ENCODE data around the gene TINCR.

Gene TINCR

DNA sequence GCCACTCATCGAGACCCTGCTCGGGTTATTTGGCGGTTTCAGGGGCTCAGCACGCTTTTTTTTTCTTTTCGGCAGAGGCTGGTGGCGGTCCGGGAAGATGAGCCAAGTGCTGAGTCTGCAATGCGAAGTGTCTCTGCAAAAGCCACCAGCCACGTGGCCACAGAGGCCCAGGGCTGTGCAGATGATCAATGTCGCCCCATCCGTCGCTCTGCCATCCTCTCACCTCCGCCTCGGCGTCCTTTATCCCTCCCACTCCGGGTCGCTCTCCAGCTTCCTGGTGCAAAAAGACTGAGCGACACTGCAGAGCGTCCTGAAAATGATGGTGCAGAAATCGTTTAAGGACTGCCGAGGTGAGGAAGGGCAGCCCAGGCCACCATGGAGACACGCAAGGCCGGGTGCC lies 55.0 kb downstream of the TINCR start:
- TF ChIP-seq, protein P1, sequence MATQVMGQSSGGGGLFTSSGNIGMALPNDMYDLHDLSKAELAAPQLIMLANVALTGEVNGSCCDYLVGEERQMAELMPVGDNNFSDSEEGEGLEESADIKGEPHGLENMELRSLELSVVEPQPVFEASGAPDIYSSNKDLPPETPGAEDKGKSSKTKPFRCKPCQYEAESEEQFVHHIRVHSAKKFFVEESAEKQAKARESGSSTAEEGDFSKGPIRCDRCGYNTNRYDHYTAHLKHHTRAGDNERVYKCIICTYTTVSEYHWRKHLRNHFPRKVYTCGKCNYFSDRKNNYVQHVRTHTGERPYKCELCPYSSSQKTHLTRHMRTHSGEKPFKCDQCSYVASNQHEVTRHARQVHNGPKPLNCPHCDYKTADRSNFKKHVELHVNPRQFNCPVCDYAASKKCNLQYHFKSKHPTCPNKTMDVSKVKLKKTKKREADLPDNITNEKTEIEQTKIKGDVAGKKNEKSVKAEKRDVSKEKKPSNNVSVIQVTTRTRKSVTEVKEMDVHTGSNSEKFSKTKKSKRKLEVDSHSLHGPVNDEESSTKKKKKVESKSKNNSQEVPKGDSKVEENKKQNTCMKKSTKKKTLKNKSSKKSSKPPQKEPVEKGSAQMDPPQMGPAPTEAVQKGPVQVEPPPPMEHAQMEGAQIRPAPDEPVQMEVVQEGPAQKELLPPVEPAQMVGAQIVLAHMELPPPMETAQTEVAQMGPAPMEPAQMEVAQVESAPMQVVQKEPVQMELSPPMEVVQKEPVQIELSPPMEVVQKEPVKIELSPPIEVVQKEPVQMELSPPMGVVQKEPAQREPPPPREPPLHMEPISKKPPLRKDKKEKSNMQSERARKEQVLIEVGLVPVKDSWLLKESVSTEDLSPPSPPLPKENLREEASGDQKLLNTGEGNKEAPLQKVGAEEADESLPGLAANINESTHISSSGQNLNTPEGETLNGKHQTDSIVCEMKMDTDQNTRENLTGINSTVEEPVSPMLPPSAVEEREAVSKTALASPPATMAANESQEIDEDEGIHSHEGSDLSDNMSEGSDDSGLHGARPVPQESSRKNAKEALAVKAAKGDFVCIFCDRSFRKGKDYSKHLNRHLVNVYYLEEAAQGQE (IDR thresholded peaks at IDR 0.05; ENCODE audit: insufficient read depth in 1 of 2, low read depth in 2 of 2, low read length in 2 of 2), result no peak
- TF ChIP-seq FOXP2 (optimal IDR thresholded peaks at IDR 0.05; ENCODE audit: borderline replicate concordance, extremely low read depth, extremely low read length, insufficient read depth), result no peak
- no peak for TF ChIP-seq TAF1 (IDR thresholded peaks at IDR 0.05; ENCODE audit: borderline replicate concordance, insufficient read depth, low read length)
- TF ChIP-seq POLR2AphosphoS5 (IDR thresholded peaks at IDR 0.05; ENCODE audit: low read depth, low read length), result no peak
- no peak for TF ChIP-seq SIN3A (IDR thresholded peaks at IDR 0.05; ENCODE audit: borderline replicate concordance, insufficient read depth, low read length)
